Fibroblast of lung (primary cell): ENCODE measurements around the gene PORCN. TPM values are rescaled to one million over a fixed set of nuclear protein-coding genes. Genes with fewer than 3 reads are reported as not detected.

Experiments
- DNase-seq, 2 donors: peaks; one replicate each; pipeline versions ENCODE4 v3.0.0 to v3.0.0-alpha.2; 2010; ENCODE audit warnings: low read depth in 2 of 2
- H2AFZ ChIP-seq: 2 replicates; pipeline ENCODE4 v1.5.1; 2012; ENCODE audit warnings: low read length, control low read depth, inconsistent platforms
- H3K27ac ChIP-seq: 2 replicates; pipeline ENCODE4 v1.5.1; 2011; ENCODE audit warnings: low read length, control low read depth; ENCODE audit not compliant: insufficient read depth
- H3K27me3 ChIP-seq: 2 replicates; pipeline ENCODE4 v1.5.1; 2011; ENCODE audit warnings: mild to moderate bottlenecking, low read length; ENCODE audit not compliant: control insufficient read depth, insufficient read depth
- H3K36me3 ChIP-seq: 2 replicates; pipeline ENCODE4 v1.5.1; 2011; ENCODE audit warnings: low read length; ENCODE audit not compliant: control insufficient read depth, insufficient read depth
- H3K4me1 ChIP-seq: 2 replicates; pipeline ENCODE4 v1.5.1; 2011; ENCODE audit warnings: low read length; ENCODE audit not compliant: control insufficient read depth, insufficient read depth; ENCODE audit errors: extremely low read depth
- H3K4me2 ChIP-seq: 2 replicates; pipeline ENCODE4 v1.5.1; 2011; ENCODE audit warnings: low read length, control low read depth; ENCODE audit not compliant: insufficient read depth; ENCODE audit errors: extremely low read depth
- H3K4me3 ChIP-seq, 4 experiments: fragments of 200-600 bp in 1 of 4; sonication (generic) in 1 of 4; replicated peaks in 1 of 4; 2 replicates each; pipeline ENCODE4 v1.5.1; 2011 to 2016; ENCODE audit warnings: low read length in 4 of 4, low read depth in 3 of 4, mild to moderate bottlenecking in 3 of 4, control low read depth in 2 of 4, inconsistent platforms in 1 of 4, mixed read lengths in 1 of 4; ENCODE audit not compliant: insufficient read depth in 1 of 4; ENCODE audit errors: control extremely low read depth in 1 of 4
- H3K79me2 ChIP-seq: 2 replicates; pipeline ENCODE4 v1.5.1; 2012; ENCODE audit warnings: mild to moderate bottlenecking, low read length, inconsistent platforms; ENCODE audit not compliant: control insufficient read depth, insufficient read depth
- H3K9ac ChIP-seq: 2 replicates; pipeline ENCODE4 v1.5.1; 2011; ENCODE audit warnings: mild to moderate bottlenecking, low read length, control low read depth; ENCODE audit not compliant: insufficient read depth
- H3K9me3 ChIP-seq: 2 replicates; pipeline ENCODE4 v1.5.1; 2012; ENCODE audit warnings: low read depth, low read length; ENCODE audit not compliant: control insufficient read depth, insufficient read depth
- H4K20me1 ChIP-seq: 2 replicates; pipeline ENCODE4 v1.5.1; 2011; ENCODE audit warnings: low read length; ENCODE audit not compliant: control insufficient read depth, insufficient read depth; ENCODE audit errors: extremely low read depth
- EZH2 ChIP-seq: IDR thresholded peaks from 2 replicates; pipeline ENCODE4 v1.5.1; 2012; ENCODE audit warnings: low read length, control low read depth, mild to moderate bottlenecking; ENCODE audit errors: missing control alignments
- polyA plus RNA-seq, 2 donors: library from polyadenylated mRNA; depleted of rRNA in 1 of 2; stranded (reverse) in 1 of 2; unstranded in 1 of 2; fragments of >200 nt; gene quantifications; 2 replicates each; pipeline ENCODE4 v1.2.1, GENCODE V29; 2011 to 2012; ENCODE audit warnings: missing spikeins in 1 of 2
- total RNA-seq: library from RNA; depleted of rRNA; stranded (reverse); fragments of >200 nt; gene quantifications from 2 replicates; pipeline ENCODE4 v1.2.1, GENCODE V29; 2014
- TF ChIP-seq, protein P1 (sequence below), 2 donors: IDR thresholded peaks in 1 of 2; conservative IDR thresholded peaks in 1 of 2; 1 replicate in 1 of 2; 2 replicates in 1 of 2; pipeline ENCODE4 v1.5.1; 2011 to 2012; ENCODE audit warnings: low read length in 2 of 2, control low read depth in 1 of 2, inconsistent platforms in 1 of 2, low read depth in 1 of 2, mild to moderate bottlenecking in 1 of 2

PORCN gene
- total and polyA plus RNA-seq, 2 donors (not counting 1 experiment from before 2014, with no cell fraction given): 5.4 to 11.4 TPM

- H3K9me3 ChIP-seq: no peaks in the 10 kb centered on the region
- H3K27ac ChIP-seq: no peak overlapping the region
- DNase-seq: no peak
- TF ChIP-seq, protein P1, sequence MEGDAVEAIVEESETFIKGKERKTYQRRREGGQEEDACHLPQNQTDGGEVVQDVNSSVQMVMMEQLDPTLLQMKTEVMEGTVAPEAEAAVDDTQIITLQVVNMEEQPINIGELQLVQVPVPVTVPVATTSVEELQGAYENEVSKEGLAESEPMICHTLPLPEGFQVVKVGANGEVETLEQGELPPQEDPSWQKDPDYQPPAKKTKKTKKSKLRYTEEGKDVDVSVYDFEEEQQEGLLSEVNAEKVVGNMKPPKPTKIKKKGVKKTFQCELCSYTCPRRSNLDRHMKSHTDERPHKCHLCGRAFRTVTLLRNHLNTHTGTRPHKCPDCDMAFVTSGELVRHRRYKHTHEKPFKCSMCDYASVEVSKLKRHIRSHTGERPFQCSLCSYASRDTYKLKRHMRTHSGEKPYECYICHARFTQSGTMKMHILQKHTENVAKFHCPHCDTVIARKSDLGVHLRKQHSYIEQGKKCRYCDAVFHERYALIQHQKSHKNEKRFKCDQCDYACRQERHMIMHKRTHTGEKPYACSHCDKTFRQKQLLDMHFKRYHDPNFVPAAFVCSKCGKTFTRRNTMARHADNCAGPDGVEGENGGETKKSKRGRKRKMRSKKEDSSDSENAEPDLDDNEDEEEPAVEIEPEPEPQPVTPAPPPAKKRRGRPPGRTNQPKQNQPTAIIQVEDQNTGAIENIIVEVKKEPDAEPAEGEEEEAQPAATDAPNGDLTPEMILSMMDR (conservative IDR thresholded peaks at IDR 0.05 in 1 of 2, IDR thresholded peaks at IDR 0.05 in 1 of 2; ENCODE audit: low read depth in 1 of 2, low read length in 2 of 2): no peak
- TF ChIP-seq EZH2: no peak
- no peaks in the 10 kb centered on the region for H4K20me1 ChIP-seq
- H3K27me3 ChIP-seq: no peaks in the 10 kb centered on the region
- no peak overlapping the region for H3K4me2 ChIP-seq
- H3K4me1 ChIP-seq: peaks cover 2% of the 10 kb centered on the region
- H3K36me3 ChIP-seq: no peaks in the 10 kb centered on the region
- no peak overlapping the region for H3K4me3 ChIP-seq
- H2AFZ ChIP-seq: no peak overlapping the region
- no peak overlapping the region for H3K9ac ChIP-seq
- H3K79me2 ChIP-seq: no peaks in the 10 kb centered on the region
Observed at GRCh38 chrX:48460606-48461005, 48.2 kb upstream of the PORCN start.

- no peak for DNase-seq
- H3K4me1 ChIP-seq: peaks cover 2% of the 10 kb centered on the region
- H2AFZ ChIP-seq: no peak overlapping the region
- no peak overlapping the region for H3K27ac ChIP-seq
- H3K9me3 ChIP-seq: no peaks in the 10 kb centered on the region
- no peaks in the 10 kb centered on the region for H3K27me3 ChIP-seq
- H4K20me1 ChIP-seq: no peaks in the 10 kb centered on the region
- H3K36me3 ChIP-seq: no peaks in the 10 kb centered on the region
- no peak overlapping the region for H3K9ac ChIP-seq
- H3K4me3 ChIP-seq: no peak overlapping the region
- H3K4me2 ChIP-seq: no peak overlapping the region
- TF ChIP-seq, protein P1 (conservative IDR thresholded peaks at IDR 0.05 in 1 of 2, IDR thresholded peaks at IDR 0.05 in 1 of 2; ENCODE audit: low read depth in 1 of 2, low read length in 2 of 2): no peak
- TF ChIP-seq EZH2: no peak
- no peaks in the 10 kb centered on the region for H3K79me2 ChIP-seq
Observed at GRCh38 chrX:48461830-48462229, 47.0 kb upstream of the PORCN start.

GRCh38 chrX:48465336-48465933 is 43.4 kb upstream of the PORCN start:
- TF ChIP-seq EZH2: no peak
- TF ChIP-seq, protein P1 (conservative IDR thresholded peaks at IDR 0.05 in 1 of 2, IDR thresholded peaks at IDR 0.05 in 1 of 2; ENCODE audit: low read depth in 1 of 2, low read length in 2 of 2): no peak
- DNase-seq: peak; percentile 91 to 97
- no peaks in the 10 kb centered on the region for H3K9me3 ChIP-seq
- no peak overlapping the region for H3K9ac ChIP-seq
- peaks cover 2% of the 10 kb centered on the region for H3K4me1 ChIP-seq
- peak overlapping the region; percentile 29 for H2AFZ ChIP-seq
- peak overlapping the region; percentile 27 for H3K4me2 ChIP-seq
- no peaks in the 10 kb centered on the region for H3K36me3 ChIP-seq
- H3K79me2 ChIP-seq: no peaks in the 10 kb centered on the region
- H4K20me1 ChIP-seq: no peaks in the 10 kb centered on the region
- H3K4me3 ChIP-seq: peak overlapping the region in 2 of 4 experiments; percentile 38 to 53
- H3K27me3 ChIP-seq: no peaks in the 10 kb centered on the region
- peak overlapping the region; percentile 56 for H3K27ac ChIP-seq
